Neural cell (in vitro differentiated cells): ENCODE measurements around the gene ADRB2. TPM values are rescaled to one million over a fixed set of nuclear protein-coding genes. Genes with fewer than 3 reads are reported as not detected.

Experiments used
- H2AFZ ChIP-seq: fragments of 200-600, 300-800 bp; sonication (generic), shearing (Covaris generic); 2 replicates; pipeline ENCODE4 v1.6.0; 2014; ENCODE audit warnings: low read depth, mild to moderate bottlenecking, antibody characterized with exemption, low read length, moderate library complexity
- H3F3A ChIP-seq: fragments of 200-600 bp; shearing (Covaris generic); 2 replicates; pipeline ENCODE4 v1.6.1; 2016; ENCODE audit warnings: mild to moderate bottlenecking, moderate library complexity, mixed read lengths, antibody characterized with exemption, low read length; ENCODE audit not compliant: insufficient read depth, poor library complexity, severe bottlenecking
- H3K27ac ChIP-seq: fragments of 200-600, 300-800 bp; sonication (generic), shearing (Covaris generic); 2 replicates; pipeline ENCODE4 v1.5.1; 2014; ENCODE audit warnings: mild to moderate bottlenecking, low read length, moderate library complexity
- H3K27me3 ChIP-seq: fragments of 300-800, 200-600 bp; sonication (generic), shearing (Covaris generic); 2 replicates; pipeline ENCODE4 v1.6.0; 2014; ENCODE audit warnings: mild to moderate bottlenecking, low read depth, low read length, moderate library complexity; ENCODE audit not compliant: insufficient read depth
- H3K36me3 ChIP-seq: fragments of 300-800, 200-600 bp; sonication (generic), shearing (Covaris generic); 2 replicates; pipeline ENCODE4 v1.5.1; 2014; ENCODE audit warnings: mild to moderate bottlenecking, antibody characterized with exemption, low read length, moderate library complexity; ENCODE audit not compliant: insufficient read depth
- H3K4me2 ChIP-seq: fragments of 300-800, 200-600 bp; sonication (generic), shearing (Covaris generic); 2 replicates; pipeline ENCODE4 v1.6.0; 2014; ENCODE audit warnings: mild to moderate bottlenecking, low read length
- H3K4me3 ChIP-seq: fragments of 300-800, 200-600 bp; sonication (generic), shearing (Covaris generic); 2 replicates; pipeline ENCODE4 v1.5.1; 2014; ENCODE audit warnings: mild to moderate bottlenecking, low read length, moderate library complexity
- H3K79me2 ChIP-seq: fragments of 200-600 bp; shearing (Covaris generic); replicated peaks from 2 replicates; pipeline ENCODE4 v1.6.0; 2014; ENCODE audit warnings: mild to moderate bottlenecking, low read length, moderate library complexity; ENCODE audit not compliant: insufficient read depth
- H3K9ac ChIP-seq: fragments of 300-800, 200-600 bp; sonication (generic), shearing (Covaris generic); 2 replicates; pipeline ENCODE4 v1.6.1; 2016; ENCODE audit warnings: mild to moderate bottlenecking, low read length, mixed read lengths
- H3K9me2 ChIP-seq: fragments of 200-600 bp; shearing (Covaris generic); 2 replicates; pipeline ENCODE4 v1.6.1; 2016; ENCODE audit warnings: mild to moderate bottlenecking, low read length, mixed read lengths; ENCODE audit not compliant: insufficient read depth
- H3K9me3 ChIP-seq: fragments of 200-600, 300-800 bp; sonication (generic), shearing (Covaris generic); 2 replicates; pipeline ENCODE4 v1.6.1; 2016; ENCODE audit warnings: mild to moderate bottlenecking, mixed run types, low read length, moderate library complexity, mixed read lengths
- H4K20me1 ChIP-seq: fragments of 200-600 bp; shearing (Covaris generic); 2 replicates; pipeline ENCODE4 v1.6.1; 2016; ENCODE audit warnings: mild to moderate bottlenecking, mixed run types; ENCODE audit not compliant: insufficient read depth
- EP300 ChIP-seq: fragments of 450-650 bp; conservative IDR thresholded peaks from 2 replicates; pipeline ENCODE4 v1.6.1; 2014; ENCODE audit warnings: antibody characterized with exemption, mild to moderate bottlenecking, moderate library complexity; ENCODE audit not compliant: poor library complexity, severe bottlenecking
- EZH2 ChIP-seq: fragments of 200-600, 300-800 bp; shearing (Covaris generic), sonication (generic); IDR thresholded peaks from 2 replicates; pipeline ENCODE4 v1.6.1; 2014; ENCODE audit warnings: antibody characterized with exemption, low read length, borderline replicate concordance, mild to moderate bottlenecking; ENCODE audit not compliant: insufficient read depth, poor library complexity, severe bottlenecking
- MXI1 ChIP-seq: fragments of 450-650 bp; conservative IDR thresholded peaks from 2 replicates; pipeline ENCODE4 v1.6.1; 2014; ENCODE audit warnings: antibody characterized with exemption, mild to moderate bottlenecking; ENCODE audit not compliant: poor library complexity, severe bottlenecking
- POLR2AphosphoS5 ChIP-seq: IDR thresholded peaks from 2 replicates; pipeline ENCODE4 v1.6.1; 2012
- RAD21 ChIP-seq: fragments of 450-650 bp; conservative IDR thresholded peaks from 2 replicates; pipeline ENCODE4 v1.6.1; 2014; ENCODE audit warnings: antibody characterized with exemption, mild to moderate bottlenecking, moderate library complexity
- REST ChIP-seq: IDR thresholded peaks from 2 replicates; pipeline ENCODE4 v1.6.1; 2012; ENCODE audit warnings: borderline replicate concordance
- SMC3 ChIP-seq: fragments of 450-650 bp; conservative IDR thresholded peaks from 2 replicates; pipeline ENCODE4 v1.6.1; 2014; ENCODE audit warnings: antibody characterized with exemption, mild to moderate bottlenecking, moderate library complexity; ENCODE audit not compliant: poor library complexity
- TAF1 ChIP-seq: IDR thresholded peaks from 2 replicates; pipeline ENCODE4 v1.6.1; 2012; ENCODE audit warnings: low read depth
- polyA plus RNA-seq: library from polyadenylated mRNA; depleted of rRNA; stranded (reverse); fragments of >200 nt; gene quantifications from 2 replicates; pipeline ENCODE4 v1.2.3, GENCODE V29; 2014
- TF ChIP-seq, protein P1 (sequence below): fragments of 450-650 bp; IDR thresholded peaks from 2 replicates; pipeline ENCODE4 v1.5.1; 2014; ENCODE audit warnings: antibody characterized with exemption, mild to moderate bottlenecking, moderate library complexity; ENCODE audit not compliant: poor library complexity, severe bottlenecking

ADRB2 gene
- polyA plus RNA-seq, 1 donor from 2014 or later: not detected

GRCh38 chr5:148786456-148786855 is 40.0 kb upstream of the ADRB2 start:
- Histone ChIP-seq H3K9ac (no peak overlapping the region), H3K4me2 (no peak overlapping the region), H3K4me3 (no peak overlapping the region), H2AFZ (no peak overlapping the region), H3K79me2 (no peaks in the 10 kb centered on the region), H3K9me2 (no peaks in the 10 kb centered on the region), H3K27me3 (no peaks in the 10 kb centered on the region), H3K9me3 (no peaks in the 10 kb centered on the region), H3K36me3 (no peaks in the 10 kb centered on the region), H3K27ac (no peak overlapping the region), H3F3A (no peaks in the 10 kb centered on the region), H4K20me1 (no peaks in the 10 kb centered on the region)
- TF ChIP-seq EZH2 (no peak), REST (no peak), EP300 (no peak), MXI1 (no peak), RAD21 (no peak), TAF1 (no peak), POLR2AphosphoS5 (no peak), SMC3 (no peak)
- TF ChIP-seq, protein P1, sequence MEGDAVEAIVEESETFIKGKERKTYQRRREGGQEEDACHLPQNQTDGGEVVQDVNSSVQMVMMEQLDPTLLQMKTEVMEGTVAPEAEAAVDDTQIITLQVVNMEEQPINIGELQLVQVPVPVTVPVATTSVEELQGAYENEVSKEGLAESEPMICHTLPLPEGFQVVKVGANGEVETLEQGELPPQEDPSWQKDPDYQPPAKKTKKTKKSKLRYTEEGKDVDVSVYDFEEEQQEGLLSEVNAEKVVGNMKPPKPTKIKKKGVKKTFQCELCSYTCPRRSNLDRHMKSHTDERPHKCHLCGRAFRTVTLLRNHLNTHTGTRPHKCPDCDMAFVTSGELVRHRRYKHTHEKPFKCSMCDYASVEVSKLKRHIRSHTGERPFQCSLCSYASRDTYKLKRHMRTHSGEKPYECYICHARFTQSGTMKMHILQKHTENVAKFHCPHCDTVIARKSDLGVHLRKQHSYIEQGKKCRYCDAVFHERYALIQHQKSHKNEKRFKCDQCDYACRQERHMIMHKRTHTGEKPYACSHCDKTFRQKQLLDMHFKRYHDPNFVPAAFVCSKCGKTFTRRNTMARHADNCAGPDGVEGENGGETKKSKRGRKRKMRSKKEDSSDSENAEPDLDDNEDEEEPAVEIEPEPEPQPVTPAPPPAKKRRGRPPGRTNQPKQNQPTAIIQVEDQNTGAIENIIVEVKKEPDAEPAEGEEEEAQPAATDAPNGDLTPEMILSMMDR: no peak

- Histone ChIP-seq H4K20me1 (no peaks in the 10 kb centered on the region), H3K4me2 (no peak overlapping the region), H2AFZ (no peak overlapping the region), H3K27ac (no peak overlapping the region), H3K27me3 (no peaks in the 10 kb centered on the region), H3K4me3 (no peak overlapping the region), H3K79me2 (no peaks in the 10 kb centered on the region), H3K9me3 (no peaks in the 10 kb centered on the region), H3K9me2 (no peaks in the 10 kb centered on the region), H3K9ac (no peak overlapping the region), H3F3A (no peaks in the 10 kb centered on the region), H3K36me3 (no peaks in the 10 kb centered on the region)
- TF ChIP-seq POLR2AphosphoS5 (no peak), EZH2 (no peak), EP300 (no peak), REST (no peak), MXI1 (no peak), TAF1 (no peak), RAD21 (no peak), SMC3 (no peak)
- TF ChIP-seq, protein P1: no peak
Measured at GRCh38 chr5:148788636-148789035, 37.8 kb upstream of the ADRB2 start.
